Renal pelvis (tissue), 4 donors: Measurements from ENCODE around the gene GP1BB. TPM values are rescaled to one million over a fixed set of nuclear protein-coding genes. Genes with fewer than 3 reads are reported as not detected.

Source experiments
- DNase-seq: peaks from one replicate; pipeline ENCODE4 v3.0.0-alpha.2; 2013
- polyA plus RNA-seq, 3 donors: library from polyadenylated mRNA; unstranded; fragments of 120-200 nt; gene quantifications; one replicate each; pipeline ENCODE4 v1.2.1, GENCODE V29; 2013; ENCODE audit not compliant: insufficient read length in 3 of 3

Gene GP1BB
- polyA plus RNA-seq, 3 donors, result 1.1 to 6.4 (median 4.8) TPM

DNA sequence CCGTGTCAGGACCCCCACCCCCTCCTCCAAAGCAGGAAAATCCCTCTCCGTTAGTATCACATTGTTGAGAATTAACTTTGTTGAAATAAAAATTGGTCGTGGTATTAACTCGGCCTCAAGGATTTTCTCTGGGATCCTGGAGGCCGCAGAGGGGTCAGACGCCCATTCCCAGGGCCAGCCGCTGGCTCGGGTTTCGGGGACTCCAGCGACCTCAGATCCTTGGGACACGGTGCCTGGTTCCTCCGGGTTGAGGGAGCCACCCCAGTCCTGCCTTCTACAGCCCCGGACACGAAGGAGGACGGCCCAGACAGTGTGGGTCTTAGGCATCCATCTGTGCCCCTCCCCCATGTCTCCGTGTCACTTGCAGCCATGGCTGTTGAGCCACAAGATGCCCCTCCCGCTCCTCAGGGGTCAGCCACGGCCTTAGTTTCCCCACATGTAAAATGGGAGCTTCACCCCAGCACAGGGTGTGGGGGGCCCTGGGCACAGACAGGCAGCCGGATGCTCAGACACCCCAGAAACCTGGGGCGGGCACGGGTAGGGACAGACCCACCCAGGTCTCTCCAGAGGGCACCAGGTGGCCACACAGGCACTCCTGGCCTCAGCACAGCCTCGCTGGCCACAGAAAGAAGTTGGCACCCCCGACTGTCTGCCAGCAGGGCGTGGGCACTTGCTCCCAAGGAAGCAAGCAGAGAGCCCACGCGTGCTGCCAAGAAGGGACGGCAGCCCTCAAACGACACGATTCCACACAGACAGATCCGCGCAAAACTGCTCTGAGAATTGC lies 15.5 kb downstream of the GP1BB start:
- DNase-seq, result no peak

DNA sequence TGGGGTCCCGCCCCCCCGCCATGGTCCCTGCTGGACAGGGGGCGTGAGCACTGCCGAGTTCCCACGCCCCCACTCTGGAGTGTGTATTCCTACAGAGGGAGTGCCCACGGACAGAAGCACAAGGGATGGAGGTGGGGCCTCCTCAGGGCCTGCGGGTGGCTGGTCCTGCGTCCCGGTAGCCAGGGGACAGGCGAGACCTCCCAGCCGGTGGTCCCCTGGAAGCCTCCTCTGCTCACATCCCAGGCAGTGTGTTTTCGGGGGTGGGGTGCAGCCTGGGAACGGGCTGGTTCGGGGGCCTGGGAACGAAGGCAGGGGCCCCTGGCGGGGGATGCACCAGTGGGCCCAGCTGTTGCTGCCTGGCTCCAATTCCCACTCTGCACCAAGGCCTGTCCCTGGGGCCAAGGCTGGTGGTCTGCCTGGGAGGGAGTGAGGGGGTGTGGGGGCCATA lies 16.1 kb downstream of the GP1BB start:
- no peak for DNase-seq

DNA sequence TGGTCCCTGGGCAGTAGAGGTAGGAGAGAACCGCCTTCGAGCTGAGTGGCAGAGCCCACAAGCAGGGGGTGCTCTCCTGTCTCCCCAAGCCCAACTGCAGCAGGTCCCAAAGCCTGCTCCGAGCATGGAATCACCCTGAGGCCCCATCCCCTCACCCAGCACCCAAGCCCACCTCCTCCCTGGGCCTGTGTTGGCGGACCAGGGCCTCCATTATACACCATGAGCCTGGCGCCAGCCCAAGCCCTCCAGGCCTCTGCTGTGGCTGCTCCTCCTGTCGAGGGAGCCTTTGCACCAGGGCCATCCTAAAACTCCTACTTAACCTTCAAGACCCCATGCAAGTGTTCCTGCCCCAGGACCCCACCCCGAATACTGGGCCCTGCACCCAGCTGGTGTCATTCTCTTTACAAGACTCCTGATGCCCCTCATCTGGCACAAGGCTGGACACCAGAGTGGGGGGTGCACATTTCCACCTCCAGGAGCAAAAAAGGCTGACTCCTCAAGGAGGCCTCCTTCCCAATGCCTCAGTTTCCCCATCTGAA lies 16.6 kb downstream of the GP1BB start:
- DNase-seq, result no peak

GRCh38 chr22:19740586-19740985 lies 17.2 kb downstream of the GP1BB start:
- DNase-seq, result no peak

GRCh38 chr22:19741053-19741452 lies 17.7 kb downstream of the GP1BB start:
- DNase-seq, result no peak

- DNase-seq, result no peak
Measured at GRCh38 chr22:19742160-19743066, 19.1 kb downstream of the GP1BB start.

GRCh38 chr22:19743081-19743480 lies 19.7 kb downstream of the GP1BB start:
- no peak for DNase-seq

DNA sequence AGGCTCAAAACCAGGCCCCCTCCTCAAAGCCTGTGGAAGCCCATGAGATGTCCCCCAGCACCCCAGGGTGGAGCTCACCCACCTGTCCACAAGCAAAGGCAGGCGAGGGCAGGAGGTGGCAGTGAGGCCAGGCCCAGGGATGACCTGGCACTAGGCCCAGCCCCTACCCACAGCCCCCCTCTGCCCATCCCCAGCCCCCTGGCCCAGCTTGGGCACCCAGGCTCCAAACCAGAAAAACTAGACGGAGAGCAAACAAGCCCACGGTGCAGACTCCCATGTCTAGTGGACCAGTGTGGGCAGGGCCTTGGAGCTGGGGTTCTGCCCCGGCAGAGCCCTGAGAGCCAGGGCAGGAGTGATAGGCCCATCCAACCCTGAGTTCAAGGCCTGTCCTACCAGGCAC lies 20.3 kb downstream of the GP1BB start:
- DNase-seq, result no peak

DNA sequence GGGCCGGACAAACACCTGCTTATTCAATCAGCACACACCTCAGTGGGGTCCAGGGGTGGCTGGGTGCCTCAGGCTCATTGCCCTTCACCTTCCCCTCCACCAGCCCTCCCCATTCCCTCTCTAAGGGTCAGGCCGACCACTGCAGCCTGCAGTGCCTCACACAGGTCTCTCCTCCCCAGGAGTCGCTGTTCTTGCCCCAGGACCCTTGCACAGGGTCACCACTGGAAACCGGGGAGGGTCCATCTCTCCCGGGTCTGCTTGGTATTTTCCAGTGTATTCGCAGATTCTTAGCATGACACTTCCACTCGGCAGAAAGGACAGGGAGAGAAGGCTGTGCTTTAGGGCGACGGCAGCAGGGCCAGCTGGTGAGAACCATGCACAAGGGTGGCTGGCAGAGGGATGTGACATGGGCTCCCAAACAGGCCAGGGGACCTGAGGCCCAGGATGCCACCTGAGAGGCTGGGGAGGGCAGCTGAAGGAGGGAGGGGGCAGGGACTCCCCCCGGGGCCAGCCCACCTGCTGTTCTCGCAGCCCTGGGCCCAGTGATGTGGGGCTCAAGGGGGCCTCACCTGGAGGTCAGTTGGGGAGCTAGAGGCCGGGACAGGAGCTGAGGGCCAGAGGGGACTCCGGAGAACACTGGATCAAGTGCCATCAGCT lies 21.1 kb downstream of the GP1BB start:
- DNase-seq, result no peak

DNA sequence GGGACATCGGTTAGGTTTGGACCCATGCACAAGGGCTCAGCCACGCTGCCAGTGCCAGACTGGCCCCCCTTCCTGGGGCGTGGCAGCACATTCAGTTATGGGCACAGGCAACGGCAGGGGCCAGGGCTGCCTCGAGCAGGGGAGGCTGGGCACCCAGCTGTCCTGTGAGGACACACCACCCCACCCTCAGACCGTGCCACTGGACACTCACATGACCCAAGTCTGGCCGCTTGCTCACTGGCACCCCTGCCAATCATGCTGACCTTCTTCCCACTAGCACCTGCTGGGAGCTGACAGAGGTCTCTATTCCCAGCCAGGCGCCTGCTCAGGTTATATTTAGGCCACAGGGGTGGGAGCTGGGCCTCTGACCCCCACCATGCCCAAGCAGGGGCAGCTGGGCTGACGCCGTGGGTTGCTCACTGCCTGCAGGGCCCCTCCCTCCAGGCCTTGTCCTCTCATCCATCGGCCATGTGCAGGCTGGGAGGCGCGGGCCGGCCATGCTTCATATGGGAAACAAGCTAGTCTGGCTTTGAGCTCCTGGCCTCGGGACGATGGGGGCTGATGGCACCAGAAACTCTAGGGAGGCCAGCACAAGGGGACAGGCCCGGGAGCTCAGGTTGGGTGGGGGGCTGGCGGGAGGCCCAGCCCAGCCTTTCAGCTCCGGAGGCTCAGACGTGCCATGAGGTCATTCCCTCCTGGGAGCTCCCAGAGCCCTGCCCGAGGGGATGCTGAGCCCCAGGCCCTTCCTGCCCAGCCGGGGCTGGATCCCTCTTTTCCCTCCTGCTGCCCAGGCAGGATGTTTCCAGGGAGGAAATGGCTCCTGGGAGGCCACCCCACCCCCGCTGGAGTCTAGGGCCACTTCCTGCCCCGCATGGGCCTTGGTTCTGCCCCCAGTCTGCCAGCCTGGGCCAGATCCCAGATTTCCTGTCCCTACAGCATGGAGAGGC lies 22.1 kb downstream of the GP1BB start:
- DNase-seq, result no peak

DNA sequence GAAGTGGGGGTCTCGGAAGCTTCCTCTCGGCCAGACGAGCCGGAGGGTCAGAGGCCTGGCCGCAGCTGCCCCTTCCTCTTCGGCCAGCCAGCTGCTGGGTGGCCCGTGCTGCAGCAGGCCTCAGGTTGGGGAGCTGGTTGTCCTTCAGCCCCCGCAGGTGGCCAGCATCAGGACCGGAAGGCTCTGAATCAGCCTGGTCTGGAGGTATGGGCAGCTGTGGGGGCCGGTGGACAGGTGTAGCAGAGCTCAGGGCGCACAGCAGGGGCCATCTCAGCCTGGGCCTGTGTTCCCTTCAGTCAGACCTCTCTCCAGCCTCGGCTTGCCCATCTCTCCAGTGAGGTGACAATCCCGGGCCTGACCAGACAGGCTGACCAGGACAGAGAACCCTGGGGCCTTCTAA lies 23.4 kb downstream of the GP1BB start:
- no peak for DNase-seq

- no peak for DNase-seq
Measured at GRCh38 chr22:19747551-19747950, 24.2 kb downstream of the GP1BB start.

DNA sequence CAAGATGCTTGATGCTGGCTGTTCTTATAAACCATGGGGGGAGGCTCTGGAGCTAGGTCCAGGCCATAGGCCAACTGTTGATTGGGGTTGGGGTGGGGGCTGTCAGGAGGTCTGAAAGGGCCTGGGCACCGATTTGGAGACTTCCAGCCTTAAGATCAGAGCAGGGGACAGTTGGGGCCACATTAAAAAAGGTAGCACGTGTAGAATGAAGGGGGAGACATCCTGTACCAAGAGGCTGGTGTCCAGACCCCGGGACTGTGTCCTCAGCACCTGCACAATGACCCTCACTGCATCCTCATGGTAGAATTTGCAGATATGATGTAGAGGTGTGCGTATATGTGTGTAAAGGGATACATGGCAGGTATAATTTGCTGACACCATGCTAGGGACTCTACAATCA lies 24.8 kb downstream of the GP1BB start:
- no peak for DNase-seq

- no peak for DNase-seq
Measured at GRCh38 chr22:19748991-19749664, 25.8 kb downstream of the GP1BB start.

- DNase-seq, result no peak
Measured at GRCh38 chr22:19749876-19750275, 26.5 kb downstream of the GP1BB start.

- DNase-seq, result no peak
Measured at GRCh38 chr22:19750507-19751490, 27.5 kb downstream of the GP1BB start.

DNA sequence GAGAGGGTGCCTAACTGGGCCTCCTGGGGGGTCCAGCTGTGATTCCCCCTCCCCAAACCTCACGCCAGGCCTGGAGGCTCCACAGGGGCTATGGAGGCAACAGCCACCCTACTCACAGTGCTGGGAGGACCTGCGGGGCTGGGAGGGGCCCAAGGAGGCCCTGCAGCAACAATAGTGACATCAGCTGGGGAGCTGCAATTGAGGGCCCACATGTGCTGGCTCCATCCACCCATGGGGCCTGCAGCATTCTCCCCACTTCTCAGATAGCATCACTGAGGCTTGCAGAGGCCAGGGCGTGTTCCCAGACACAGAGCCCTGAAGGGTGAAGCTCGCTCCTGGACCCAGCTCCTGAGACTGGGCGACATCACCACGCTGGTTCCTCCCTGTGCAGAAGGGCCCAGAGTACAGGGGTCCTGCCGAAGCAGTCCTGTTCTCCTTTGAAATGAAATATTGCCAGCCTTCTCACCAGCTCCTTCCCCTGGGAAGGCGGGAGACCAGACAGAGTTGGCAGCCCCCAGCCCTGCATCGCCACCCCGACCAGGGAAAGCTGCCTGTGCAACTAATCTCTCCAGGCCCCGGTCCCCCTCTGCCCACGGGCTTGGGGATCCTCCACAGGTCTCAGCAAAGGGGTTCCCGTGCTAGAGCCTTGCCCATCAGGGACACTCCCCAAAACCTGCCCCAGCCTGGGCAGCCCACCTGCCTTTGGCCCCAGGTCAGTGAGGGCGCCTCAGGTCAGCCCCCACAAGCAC lies 28.3 kb downstream of the GP1BB start:
- no peak for DNase-seq

- no peak for DNase-seq
Measured at GRCh38 chr22:19753090-19753842, 29.9 kb downstream of the GP1BB start.
